Tibial nerve (tissue), 4 donors: ENCODE results near the gene HTT.

ENCODE experiments used
- EP300 ChIP-seq, 2 donors: sonication (generic); formaldehyde crosslinking; IDR thresholded peaks; one replicate each; pipeline ENCODE4 v1.6.1; 2017; ENCODE audit warnings: antibody characterized with exemption in 2 of 2, mild to moderate bottlenecking in 1 of 2
- POLR2A ChIP-seq, 2 donors: fragments of 450-650 bp; IDR thresholded peaks; one replicate each; pipeline ENCODE4 v1.6.1; 2017; ENCODE audit warnings: antibody characterized with exemption in 2 of 2, mild to moderate bottlenecking in 2 of 2, moderate library complexity in 2 of 2
- TF ChIP-seq, protein P1 (sequence below), 5 experiments: fragments of 200-600 bp in 3 of 5; fragments of 450-650 bp in 2 of 5; sonication (generic) in 3 of 5; IDR thresholded peaks; one replicate each; pipeline ENCODE4 v1.5.1; 2016 to 2019; ENCODE audit warnings: antibody characterized with exemption in 5 of 5, mild to moderate bottlenecking in 3 of 5, moderate library complexity in 2 of 5

DNA sequence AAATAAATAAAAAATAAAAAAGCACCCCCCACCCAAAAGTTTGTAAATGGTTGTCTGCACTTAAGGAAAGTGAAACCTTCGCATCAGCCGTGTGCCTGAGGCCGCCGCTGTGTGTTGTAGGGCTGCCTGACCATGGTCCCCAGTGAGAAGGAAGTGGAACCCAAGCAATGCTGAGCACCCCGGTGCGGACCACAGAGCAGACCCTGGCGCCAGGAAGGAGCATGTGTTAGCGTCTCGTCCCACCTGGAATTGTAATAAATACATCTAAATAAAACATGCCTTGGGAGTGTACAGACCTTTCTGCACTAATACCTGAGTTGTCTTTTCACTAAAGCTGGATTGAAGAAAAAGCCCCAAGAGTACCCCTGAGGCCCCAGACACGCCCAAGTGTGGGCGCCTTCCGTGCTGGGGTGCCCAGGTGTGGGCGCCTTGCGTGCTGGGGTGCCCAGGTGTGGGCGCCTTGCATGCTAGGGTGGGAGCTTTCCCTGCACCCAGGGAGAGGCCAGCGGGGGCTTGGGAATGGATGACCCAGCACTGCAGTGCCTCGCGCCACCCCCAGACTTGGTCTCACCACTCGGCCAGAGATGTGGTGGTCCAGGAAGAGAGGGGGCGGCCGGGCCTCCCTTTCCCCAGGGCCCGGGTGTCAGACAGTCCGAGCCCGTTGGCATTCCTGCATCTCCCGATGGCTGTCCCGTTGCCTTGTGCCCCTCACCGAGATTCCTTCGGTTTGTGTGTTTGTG lies 33.9 kb upstream of the HTT start:
- TF ChIP-seq, protein P1, sequence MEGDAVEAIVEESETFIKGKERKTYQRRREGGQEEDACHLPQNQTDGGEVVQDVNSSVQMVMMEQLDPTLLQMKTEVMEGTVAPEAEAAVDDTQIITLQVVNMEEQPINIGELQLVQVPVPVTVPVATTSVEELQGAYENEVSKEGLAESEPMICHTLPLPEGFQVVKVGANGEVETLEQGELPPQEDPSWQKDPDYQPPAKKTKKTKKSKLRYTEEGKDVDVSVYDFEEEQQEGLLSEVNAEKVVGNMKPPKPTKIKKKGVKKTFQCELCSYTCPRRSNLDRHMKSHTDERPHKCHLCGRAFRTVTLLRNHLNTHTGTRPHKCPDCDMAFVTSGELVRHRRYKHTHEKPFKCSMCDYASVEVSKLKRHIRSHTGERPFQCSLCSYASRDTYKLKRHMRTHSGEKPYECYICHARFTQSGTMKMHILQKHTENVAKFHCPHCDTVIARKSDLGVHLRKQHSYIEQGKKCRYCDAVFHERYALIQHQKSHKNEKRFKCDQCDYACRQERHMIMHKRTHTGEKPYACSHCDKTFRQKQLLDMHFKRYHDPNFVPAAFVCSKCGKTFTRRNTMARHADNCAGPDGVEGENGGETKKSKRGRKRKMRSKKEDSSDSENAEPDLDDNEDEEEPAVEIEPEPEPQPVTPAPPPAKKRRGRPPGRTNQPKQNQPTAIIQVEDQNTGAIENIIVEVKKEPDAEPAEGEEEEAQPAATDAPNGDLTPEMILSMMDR (IDR thresholded peaks at IDR 0.05), result no peak
- TF ChIP-seq POLR2A (IDR thresholded peaks at IDR 0.05) (no peak), EP300 (IDR thresholded peaks at IDR 0.05) (no peak)
